ENCODE results near the gene AHNAK.
A peak's percentile ranks its signal among the peaks of the same experiment; 100 is the strongest.

AHNAK gene

DNA sequence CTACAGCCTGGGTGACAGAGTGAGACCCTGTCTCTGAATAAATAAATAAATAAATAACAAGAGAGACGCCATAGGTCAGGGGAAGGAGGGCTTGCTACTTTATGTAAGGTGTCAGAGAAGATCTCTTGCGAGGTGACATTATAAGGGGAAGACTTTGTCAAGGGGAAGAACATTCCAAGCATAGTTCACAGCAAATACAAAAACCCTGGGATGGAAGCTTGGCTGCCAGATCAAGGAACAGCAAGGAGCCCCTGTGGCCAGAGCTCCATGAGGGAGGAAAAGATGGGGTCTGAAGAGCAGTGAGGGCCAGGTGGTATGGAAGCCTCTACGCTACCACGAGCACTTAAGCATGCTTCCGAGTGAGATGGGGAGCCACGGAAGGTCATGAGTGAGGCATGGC lies 62.3 kb downstream of the AHNAK start:
- Histone ChIP-seq H3K4me3 (ENCODE audit: low read depth in 1 of 2, low read length in 2 of 2) (no peak overlapping the region), H3K27ac (ENCODE audit: low read length) (no peak overlapping the region), H3K27me3 (ENCODE audit: low read depth, low read length) (no peaks in the 10 kb centered on the region), H3K4me1 (ENCODE audit: control insufficient read depth in 1 of 2, insufficient read depth in 2 of 2, low read length in 2 of 2) (peaks cover 5 to 22% of the 10 kb centered on the region in 2 donors), H3K9me3 (ENCODE audit: control insufficient read depth in 1 of 2, low read length in 2 of 2) (no peaks in the 10 kb centered on the region), H3K36me3 (ENCODE audit: control insufficient read depth in 1 of 2, insufficient read depth in 2 of 2, low read length in 2 of 2) (no peaks in the 10 kb centered on the region)

DNA sequence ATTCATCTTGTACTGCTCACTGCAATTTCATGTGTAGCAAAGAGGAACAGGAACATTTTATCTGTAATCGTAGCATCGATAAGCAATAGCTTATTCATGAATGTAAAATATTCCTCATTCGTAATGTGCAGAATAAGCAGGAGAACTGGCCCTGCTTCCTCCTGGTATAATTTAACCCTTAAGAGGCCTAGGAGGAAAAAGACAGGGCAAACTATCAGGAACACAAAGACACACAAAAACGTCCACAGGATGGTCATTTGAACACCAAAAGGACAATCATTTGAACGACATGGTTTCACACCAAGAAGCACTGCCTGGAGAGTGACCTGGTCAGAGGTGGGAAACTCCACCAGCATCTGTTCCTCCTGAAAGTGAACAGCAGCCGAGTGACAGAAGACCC lies 63.9 kb downstream of the AHNAK start:
- Histone ChIP-seq H3K4me3 (ENCODE audit: low read depth in 1 of 2, low read length in 2 of 2) (no peak overlapping the region), H3K27ac (ENCODE audit: low read length) (no peak overlapping the region), H3K4me1 (ENCODE audit: control insufficient read depth in 1 of 2, insufficient read depth in 2 of 2, low read length in 2 of 2) (peaks cover 1 to 12% of the 10 kb centered on the region in 2 donors), H3K9me3 (ENCODE audit: control insufficient read depth in 1 of 2, low read length in 2 of 2) (no peaks in the 10 kb centered on the region), H3K27me3 (ENCODE audit: low read depth, low read length) (no peaks in the 10 kb centered on the region), H3K36me3 (ENCODE audit: control insufficient read depth in 1 of 2, insufficient read depth in 2 of 2, low read length in 2 of 2) (no peaks in the 10 kb centered on the region)

DNA sequence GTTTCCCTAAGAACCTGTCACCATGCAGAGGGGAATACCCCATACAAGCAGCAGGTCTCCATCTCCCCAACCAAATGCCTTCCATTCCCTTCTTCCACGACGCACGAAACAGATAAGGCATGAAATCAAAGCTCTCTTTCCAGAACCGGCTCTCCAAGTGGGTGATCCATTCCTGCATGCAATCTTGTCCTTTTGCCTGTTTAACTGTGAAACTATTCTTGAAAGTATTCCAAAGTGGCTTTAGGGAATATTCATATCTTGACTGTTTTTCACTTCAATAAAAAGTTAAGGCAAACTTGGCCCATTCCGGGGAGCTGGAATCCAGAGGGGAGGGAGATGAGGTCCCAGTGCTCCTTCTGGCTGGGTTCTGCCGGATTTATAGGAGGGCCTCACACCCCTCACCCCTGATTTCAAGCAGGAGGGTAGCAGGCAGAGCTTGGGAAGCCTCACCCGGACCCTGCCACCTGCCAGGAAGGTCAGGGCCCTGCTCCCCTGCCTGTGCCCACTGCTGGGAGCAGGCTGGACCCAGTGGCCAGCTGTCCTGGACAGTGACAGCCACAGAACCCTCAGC lies 66.9 kb downstream of the AHNAK start:
- Histone ChIP-seq H3K9me3 (ENCODE audit: control insufficient read depth in 1 of 2, low read length in 2 of 2) (no peaks in the 10 kb centered on the region), H3K4me3 (ENCODE audit: low read depth in 1 of 2, low read length in 2 of 2) (no peak overlapping the region), H3K36me3 (ENCODE audit: control insufficient read depth in 1 of 2, insufficient read depth in 2 of 2, low read length in 2 of 2) (no peaks in the 10 kb centered on the region), H3K27ac (ENCODE audit: low read length) (peak overlapping the region; percentile 63), H3K27me3 (ENCODE audit: low read depth, low read length) (no peaks in the 10 kb centered on the region), H3K4me1 (ENCODE audit: control insufficient read depth in 1 of 2, insufficient read depth in 2 of 2, low read length in 2 of 2) (peaks cover 0 to 9% of the 10 kb centered on the region in 2 donors)

DNA sequence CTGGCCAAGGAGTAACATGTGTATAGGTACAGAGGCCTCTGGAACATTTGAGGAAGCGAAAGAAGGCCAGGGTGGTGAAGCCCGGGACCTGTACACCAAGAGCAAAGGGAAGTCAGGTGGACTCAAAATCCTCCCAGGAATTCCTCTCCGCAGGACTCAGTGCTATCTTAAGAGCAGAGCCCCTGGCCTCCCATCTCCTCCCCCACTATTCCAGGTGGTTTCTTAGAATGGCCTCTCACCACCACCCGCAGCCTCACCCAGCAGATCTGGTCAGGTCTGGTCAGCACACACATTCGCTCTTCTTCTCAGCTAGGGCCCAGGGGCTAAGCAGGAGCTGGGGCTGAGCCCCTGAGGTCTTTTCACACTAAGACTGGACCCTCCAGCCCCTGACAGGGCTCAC lies 68.7 kb downstream of the AHNAK start:
- no peak overlapping the region for H3K4me3 ChIP-seq (ENCODE audit: low read depth in 1 of 2, low read length in 2 of 2)
- no peaks in the 10 kb centered on the region for H3K36me3 ChIP-seq (ENCODE audit: control insufficient read depth in 1 of 2, insufficient read depth in 2 of 2, low read length in 2 of 2)
- no peaks in the 10 kb centered on the region for H3K27me3 ChIP-seq (ENCODE audit: low read depth, low read length)
- peaks cover 0 to 9% of the 10 kb centered on the region in 2 donors for H3K4me1 ChIP-seq (ENCODE audit: control insufficient read depth in 1 of 2, insufficient read depth in 2 of 2, low read length in 2 of 2)
- H3K27ac ChIP-seq (ENCODE audit: low read length): no peak overlapping the region
- no peaks in the 10 kb centered on the region for H3K9me3 ChIP-seq (ENCODE audit: control insufficient read depth in 1 of 2, low read length in 2 of 2)

DNA sequence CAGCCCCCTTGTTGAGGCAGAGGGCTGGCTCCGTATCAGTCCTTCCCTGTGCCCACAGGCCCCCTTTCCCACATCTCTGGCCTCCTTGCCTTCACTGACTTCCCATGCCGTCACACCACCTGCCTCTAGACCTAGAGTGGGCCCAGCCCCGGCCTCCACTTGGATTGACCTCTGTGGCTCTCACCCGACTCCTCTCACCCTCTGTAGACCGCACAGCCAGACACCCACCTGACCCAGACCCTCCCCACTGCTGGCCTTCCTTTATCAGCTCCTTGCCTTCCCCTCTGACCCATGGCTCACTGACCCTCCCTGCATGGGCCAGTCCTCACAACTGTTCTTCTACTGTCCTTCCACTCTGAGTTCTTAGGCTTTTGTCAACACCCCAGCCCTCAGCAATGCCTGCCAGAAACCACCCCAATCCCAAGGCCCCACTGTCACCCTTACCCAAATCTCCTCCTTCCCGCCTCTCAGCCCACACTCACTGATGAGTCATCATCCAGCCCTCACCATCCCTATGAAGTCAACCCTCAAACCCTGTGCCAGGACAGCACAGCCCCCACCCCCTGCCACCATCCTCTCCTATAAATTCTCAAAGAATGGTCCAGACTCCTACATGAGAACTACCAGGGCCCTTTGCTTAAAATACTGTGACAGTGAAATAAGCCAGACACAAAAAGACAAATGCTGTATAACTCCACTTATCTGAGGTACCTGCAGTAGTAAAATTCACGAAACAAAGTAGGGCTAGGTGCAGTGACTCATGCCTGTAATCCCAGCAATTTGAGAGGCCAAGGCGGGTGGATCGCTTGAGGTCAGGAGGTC lies 74.3 kb downstream of the AHNAK start:
- no peaks in the 10 kb centered on the region for H3K36me3 ChIP-seq (ENCODE audit: control insufficient read depth in 1 of 2, insufficient read depth in 2 of 2, low read length in 2 of 2)
- peak overlapping the region; percentile 63 for H3K27ac ChIP-seq (ENCODE audit: low read length)
- H3K9me3 ChIP-seq (ENCODE audit: control insufficient read depth in 1 of 2, low read length in 2 of 2): no peaks in the 10 kb centered on the region
- no peak overlapping the region for H3K4me3 ChIP-seq (ENCODE audit: low read depth in 1 of 2, low read length in 2 of 2)
- H3K4me1 ChIP-seq (ENCODE audit: control insufficient read depth in 1 of 2, insufficient read depth in 2 of 2, low read length in 2 of 2): peaks cover 4 to 12% of the 10 kb centered on the region in 2 donors
- no peaks in the 10 kb centered on the region for H3K27me3 ChIP-seq (ENCODE audit: low read depth, low read length)

DNA sequence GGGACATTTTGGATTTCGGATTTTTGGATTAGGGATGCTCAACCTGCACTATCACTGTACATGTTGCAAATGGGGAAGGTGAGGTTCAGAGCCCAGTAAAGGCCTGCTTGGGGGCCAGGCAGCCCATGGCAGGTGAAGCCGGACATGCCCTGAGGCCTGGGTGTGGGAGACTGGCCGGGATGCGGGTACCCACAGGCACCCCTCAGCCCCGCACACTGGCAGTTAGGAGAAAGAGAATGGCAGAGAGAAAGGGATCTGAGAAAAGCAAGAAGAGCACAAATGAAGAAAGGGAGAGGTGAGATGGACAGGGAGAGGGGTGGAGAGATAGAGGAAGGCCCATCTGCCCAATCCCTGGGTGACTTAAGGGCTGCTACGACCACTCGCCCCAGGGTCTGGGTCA lies 75.0 kb downstream of the AHNAK start:
- peaks cover 4 to 12% of the 10 kb centered on the region in 2 donors for H3K4me1 ChIP-seq (ENCODE audit: control insufficient read depth in 1 of 2, insufficient read depth in 2 of 2, low read length in 2 of 2)
- no peaks in the 10 kb centered on the region for H3K9me3 ChIP-seq (ENCODE audit: control insufficient read depth in 1 of 2, low read length in 2 of 2)
- H3K27ac ChIP-seq (ENCODE audit: low read length): peak overlapping the region; percentile 63
- no peaks in the 10 kb centered on the region for H3K36me3 ChIP-seq (ENCODE audit: control insufficient read depth in 1 of 2, insufficient read depth in 2 of 2, low read length in 2 of 2)
- no peak overlapping the region for H3K4me3 ChIP-seq (ENCODE audit: low read depth in 1 of 2, low read length in 2 of 2)
- no peaks in the 10 kb centered on the region for H3K27me3 ChIP-seq (ENCODE audit: low read depth, low read length)

DNA sequence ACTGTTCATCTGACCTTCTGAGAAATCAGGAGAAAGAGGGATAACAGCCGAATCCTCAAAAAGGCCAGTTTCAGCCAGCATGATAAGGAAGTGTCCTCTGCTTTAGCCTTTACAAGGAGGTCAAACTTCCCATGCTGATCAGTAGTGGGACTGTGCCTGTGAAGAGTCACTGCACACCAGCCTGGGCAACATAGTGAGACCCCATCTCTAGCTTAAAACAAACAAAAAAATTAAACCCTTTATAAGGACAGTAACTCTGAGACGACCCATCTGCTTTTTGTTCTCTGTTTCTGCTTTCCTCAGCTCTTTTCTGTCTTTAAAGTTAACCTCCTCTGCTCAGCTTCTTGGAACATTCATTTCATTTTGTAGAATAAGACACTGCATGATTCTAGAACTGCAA lies 78.0 kb downstream of the AHNAK start:
- no peak overlapping the region for H3K4me3 ChIP-seq (ENCODE audit: low read depth in 1 of 2, low read length in 2 of 2)
- H3K27ac ChIP-seq (ENCODE audit: low read length): no peak overlapping the region
- no peaks in the 10 kb centered on the region for H3K27me3 ChIP-seq (ENCODE audit: low read depth, low read length)
- H3K4me1 ChIP-seq (ENCODE audit: control insufficient read depth in 1 of 2, insufficient read depth in 2 of 2, low read length in 2 of 2): peaks cover 4 to 12% of the 10 kb centered on the region in 2 donors
- H3K9me3 ChIP-seq (ENCODE audit: control insufficient read depth in 1 of 2, low read length in 2 of 2): no peaks in the 10 kb centered on the region
- H3K36me3 ChIP-seq (ENCODE audit: control insufficient read depth in 1 of 2, insufficient read depth in 2 of 2, low read length in 2 of 2): no peaks in the 10 kb centered on the region

DNA sequence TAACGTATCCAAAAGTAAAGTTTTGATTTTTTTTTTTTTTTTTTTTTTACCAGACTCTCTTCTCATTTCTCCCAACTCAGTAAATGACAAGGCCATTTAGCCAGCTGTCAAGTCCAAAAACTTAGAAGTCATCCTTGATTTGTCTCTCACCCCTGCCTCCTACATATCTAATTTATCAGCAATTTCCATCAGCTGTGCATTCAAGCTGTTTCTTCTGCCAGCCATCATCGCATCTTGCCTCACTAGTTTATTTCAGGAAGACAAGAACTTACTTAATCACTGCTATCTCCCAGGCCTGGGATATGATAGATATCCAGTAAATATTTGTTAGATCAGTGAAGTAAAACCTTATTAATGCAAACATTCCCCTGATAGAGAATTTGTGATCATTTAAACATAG lies 80.2 kb downstream of the AHNAK start:
- Histone ChIP-seq H3K27me3 (ENCODE audit: low read depth, low read length) (no peaks in the 10 kb centered on the region), H3K4me3 (ENCODE audit: low read depth in 1 of 2, low read length in 2 of 2) (no peak overlapping the region), H3K4me1 (ENCODE audit: control insufficient read depth in 1 of 2, insufficient read depth in 2 of 2, low read length in 2 of 2) (peaks cover 0 to 20% of the 10 kb centered on the region in 2 donors), H3K36me3 (ENCODE audit: control insufficient read depth in 1 of 2, insufficient read depth in 2 of 2, low read length in 2 of 2) (no peaks in the 10 kb centered on the region), H3K27ac (ENCODE audit: low read length) (no peak overlapping the region), H3K9me3 (ENCODE audit: control insufficient read depth in 1 of 2, low read length in 2 of 2) (no peaks in the 10 kb centered on the region)

DNA sequence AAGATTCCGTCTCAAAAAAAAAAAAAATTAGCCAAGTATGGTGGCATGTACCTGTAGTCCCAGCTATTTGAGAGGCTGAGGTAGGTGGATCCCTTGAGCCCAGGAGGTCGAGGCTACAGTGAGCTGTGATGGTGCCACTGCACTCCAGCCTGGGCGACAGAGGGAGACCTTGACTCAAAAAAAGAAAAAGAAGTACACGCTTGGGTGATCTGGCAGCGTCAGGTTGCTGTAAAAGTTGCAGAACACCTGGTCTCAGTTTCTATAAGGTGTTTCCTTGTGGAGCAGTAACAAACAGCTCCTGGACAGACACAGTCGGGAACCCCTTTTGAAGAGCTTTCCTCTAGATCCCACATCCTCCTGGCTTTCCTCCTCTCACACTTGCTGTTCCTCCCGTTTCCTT lies 82.0 kb downstream of the AHNAK start:
- Histone ChIP-seq H3K36me3 (ENCODE audit: control insufficient read depth in 1 of 2, insufficient read depth in 2 of 2, low read length in 2 of 2) (no peaks in the 10 kb centered on the region), H3K4me1 (ENCODE audit: control insufficient read depth in 1 of 2, insufficient read depth in 2 of 2, low read length in 2 of 2) (peaks cover 0 to 14% of the 10 kb centered on the region in 2 donors), H3K4me3 (ENCODE audit: low read depth in 1 of 2, low read length in 2 of 2) (no peak overlapping the region), H3K27ac (ENCODE audit: low read length) (no peak overlapping the region), H3K27me3 (ENCODE audit: low read depth, low read length) (no peaks in the 10 kb centered on the region), H3K9me3 (ENCODE audit: control insufficient read depth in 1 of 2, low read length in 2 of 2) (no peaks in the 10 kb centered on the region)

DNA sequence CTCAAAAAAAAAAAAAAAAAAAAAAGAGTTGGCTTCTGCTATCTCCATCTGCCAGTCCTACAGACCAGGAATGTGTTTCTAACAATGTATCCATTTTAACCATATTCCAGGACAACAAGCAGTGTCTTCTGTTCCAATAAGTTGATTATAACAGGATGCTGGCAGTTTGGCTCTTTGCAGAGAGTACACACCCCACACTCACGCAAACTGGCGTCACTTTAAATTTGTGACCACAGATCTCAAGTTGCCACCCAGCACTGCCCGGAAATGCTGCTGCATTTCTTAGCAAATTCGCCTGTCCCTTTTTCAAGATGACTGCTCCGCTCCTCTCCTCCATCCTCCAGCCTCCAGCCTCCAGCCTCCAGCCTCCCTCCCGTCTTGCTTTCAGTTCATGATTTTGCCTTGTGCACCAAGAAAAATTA lies 83.5 kb downstream of the AHNAK start:
- H3K36me3 ChIP-seq (ENCODE audit: control insufficient read depth in 1 of 2, insufficient read depth in 2 of 2, low read length in 2 of 2): no peaks in the 10 kb centered on the region
- H3K4me1 ChIP-seq (ENCODE audit: control insufficient read depth in 1 of 2, insufficient read depth in 2 of 2, low read length in 2 of 2): peaks cover 0 to 22% of the 10 kb centered on the region in 2 donors
- H3K9me3 ChIP-seq (ENCODE audit: control insufficient read depth in 1 of 2, low read length in 2 of 2): no peaks in the 10 kb centered on the region
- H3K27ac ChIP-seq (ENCODE audit: low read length): no peak overlapping the region
- H3K4me3 ChIP-seq (ENCODE audit: low read depth in 1 of 2, low read length in 2 of 2): no peak overlapping the region
- H3K27me3 ChIP-seq (ENCODE audit: low read depth, low read length): no peaks in the 10 kb centered on the region

DNA sequence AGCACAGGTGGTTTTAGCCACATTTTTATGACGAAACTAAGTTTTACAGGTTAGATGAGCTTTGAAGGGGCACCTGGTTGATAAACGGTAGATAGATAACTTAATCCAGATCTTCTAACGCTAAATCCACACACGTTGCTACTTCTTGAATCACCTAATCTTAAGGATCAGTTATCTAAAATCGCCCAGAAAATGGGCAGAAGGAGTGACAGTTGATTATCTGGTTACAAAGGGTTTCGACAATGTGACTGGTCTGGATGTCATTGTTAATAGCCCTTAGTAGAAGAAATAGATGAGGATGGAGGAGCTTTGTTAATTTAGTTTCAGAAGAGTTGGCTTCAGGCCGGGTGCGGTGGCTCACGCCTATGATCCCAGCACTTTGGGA lies 84.1 kb downstream of the AHNAK start:
- H3K4me3 ChIP-seq (ENCODE audit: low read depth in 1 of 2, low read length in 2 of 2): no peak overlapping the region
- no peak overlapping the region for H3K27ac ChIP-seq (ENCODE audit: low read length)
- no peaks in the 10 kb centered on the region for H3K27me3 ChIP-seq (ENCODE audit: low read depth, low read length)

More for the DNA sequence above, 84.1 kb downstream of the AHNAK start:
- Histone ChIP-seq H3K36me3 (ENCODE audit: control insufficient read depth in 1 of 2, insufficient read depth in 2 of 2, low read length in 2 of 2) (no peaks in the 10 kb centered on the region), H3K4me1 (ENCODE audit: control insufficient read depth in 1 of 2, insufficient read depth in 2 of 2, low read length in 2 of 2) (peaks cover 0 to 22% of the 10 kb centered on the region in 2 donors), H3K9me3 (ENCODE audit: control insufficient read depth in 1 of 2, low read length in 2 of 2) (no peaks in the 10 kb centered on the region)

All from muscle layer of duodenum (tissue), 2 donors.